Activated T-cell treated with anti-CD3 and anti-CD28 coated beads, Interleukin-2, amount 50 U/mL, for 48 hours (primary cell): Measurements from ENCODE around the gene LMF2.

Experiments
- DNase-seq, 2 experiments: peaks; one replicate each; pipeline ENCODE4 v3.0.0-alpha.2; 2020

Gene LMF2, protein sequence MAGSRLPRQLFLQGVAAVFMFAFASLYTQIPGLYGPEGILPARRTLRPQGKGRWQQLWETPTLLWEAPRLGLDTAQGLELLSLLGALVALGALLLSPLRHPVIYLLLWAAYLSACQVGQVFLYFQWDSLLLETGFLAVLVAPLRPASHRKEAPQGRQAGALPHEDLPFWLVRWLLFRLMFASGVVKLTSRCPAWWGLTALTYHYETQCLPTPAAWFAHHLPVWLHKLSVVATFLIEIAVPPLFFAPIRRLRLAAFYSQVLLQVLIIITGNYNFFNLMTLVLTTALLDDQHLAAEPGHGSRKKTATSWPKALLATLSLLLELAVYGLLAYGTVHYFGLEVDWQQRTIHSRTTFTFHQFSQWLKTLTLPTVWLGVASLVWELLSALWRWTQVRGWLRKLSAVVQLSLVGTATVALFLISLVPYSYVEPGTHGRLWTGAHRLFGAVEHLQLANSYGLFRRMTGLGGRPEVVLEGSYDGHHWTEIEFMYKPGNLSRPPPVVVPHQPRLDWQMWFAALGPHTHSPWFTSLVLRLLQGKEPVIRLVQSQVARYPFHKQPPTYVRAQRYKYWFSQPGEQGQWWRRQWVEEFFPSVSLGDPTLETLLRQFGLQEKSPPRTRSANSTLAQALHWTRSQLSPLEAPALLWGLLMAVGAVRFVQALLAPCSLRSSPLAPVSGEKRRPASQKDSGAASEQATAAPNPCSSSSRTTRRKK

DNA sequence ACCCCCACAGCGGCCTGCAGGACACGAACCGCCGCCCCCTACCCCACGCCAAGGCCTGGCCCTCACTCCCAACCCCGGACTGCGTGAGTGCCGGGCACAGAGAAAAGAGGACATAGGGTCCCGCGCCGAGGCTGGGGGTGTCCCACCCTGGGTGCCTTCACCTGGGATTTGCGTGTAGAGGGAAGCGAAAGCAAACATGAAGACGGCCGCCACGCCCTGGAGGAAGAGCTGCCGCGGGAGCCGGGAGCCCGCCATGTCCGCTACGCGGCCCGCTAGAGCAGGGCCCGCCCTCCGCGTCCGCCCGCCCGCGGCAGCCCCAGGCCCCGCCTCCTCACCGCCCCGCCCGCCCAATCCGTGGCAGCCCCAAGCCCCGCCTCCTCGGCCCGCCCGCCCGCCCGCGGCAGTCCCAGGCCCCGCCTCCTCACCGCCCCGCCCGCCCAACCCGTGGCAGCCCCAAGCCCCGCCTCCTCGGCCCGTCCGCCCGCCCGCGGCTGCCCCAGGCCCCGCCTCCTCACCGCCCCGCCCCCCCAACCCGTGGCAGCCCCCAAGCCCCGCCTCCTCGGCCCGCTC lies at the start of gene LMF2:
Gene LMF2, minus strand, starts transcription at position 282 of the 570 bp plus-strand sequence. Its CDS starts 27 bp downstream, at position 255.
- DNase-seq = peak; percentile 95 to 98

GRCh38 chr22:50556703-50557102 lies 49.2 kb upstream of the LMF2 start:
- no peak for DNase-seq

DNA sequence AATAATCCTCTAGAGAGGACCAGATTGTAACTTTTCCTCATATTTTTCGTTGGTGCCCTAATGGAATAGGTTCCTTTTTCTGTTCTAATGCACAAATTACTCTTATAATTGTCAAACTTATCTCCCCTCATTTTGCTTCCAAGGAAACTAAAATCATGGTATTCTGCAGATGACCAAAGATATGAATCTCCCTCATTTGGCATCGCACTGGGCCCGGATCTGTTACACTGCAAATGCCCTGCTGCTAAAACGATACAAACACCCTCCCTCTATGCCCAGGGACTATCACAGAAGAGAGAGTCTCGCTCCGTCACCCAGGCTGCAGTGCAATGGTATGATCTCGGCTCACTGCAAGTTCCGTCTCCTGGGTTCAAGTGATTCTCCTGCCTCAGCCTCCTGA lies 45.8 kb upstream of the LMF2 start:
- DNase-seq = no peak

DNA sequence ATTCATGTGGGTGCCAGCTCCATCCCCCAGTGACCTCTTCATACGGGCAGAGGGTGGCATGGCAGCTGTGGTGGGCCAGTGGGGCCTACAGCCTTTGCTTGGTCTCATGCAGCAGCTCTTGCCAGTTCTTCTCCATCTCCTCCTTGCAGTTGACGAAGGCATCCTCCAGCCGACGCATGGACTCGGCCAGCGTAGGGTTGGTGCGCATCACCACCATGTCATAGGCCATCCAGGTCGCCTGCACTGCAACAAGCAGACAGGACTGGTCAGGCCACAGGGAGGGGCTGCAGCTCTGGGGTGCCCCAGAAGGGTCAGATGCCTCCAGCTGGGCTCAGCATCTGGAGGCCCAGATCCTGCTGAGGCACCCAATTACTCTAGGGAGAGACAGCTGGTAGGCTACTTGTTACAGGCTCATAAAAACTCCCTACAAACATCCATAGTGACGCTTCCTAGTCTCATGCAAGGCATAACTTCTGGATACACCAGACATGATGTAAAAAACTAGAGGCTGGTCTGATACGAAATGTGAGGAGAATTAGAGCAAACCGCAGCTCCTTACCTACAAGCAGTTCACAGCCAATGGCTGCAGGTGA lies 43.8 kb upstream of the LMF2 start:
- DNase-seq = no peak

GRCh38 chr22:50550395-50550794 lies 42.9 kb upstream of the LMF2 start:
- DNase-seq = no peak

- DNase-seq = no peak
Observed at GRCh38 chr22:50548921-50549790, 41.7 kb upstream of the LMF2 start.

DNA sequence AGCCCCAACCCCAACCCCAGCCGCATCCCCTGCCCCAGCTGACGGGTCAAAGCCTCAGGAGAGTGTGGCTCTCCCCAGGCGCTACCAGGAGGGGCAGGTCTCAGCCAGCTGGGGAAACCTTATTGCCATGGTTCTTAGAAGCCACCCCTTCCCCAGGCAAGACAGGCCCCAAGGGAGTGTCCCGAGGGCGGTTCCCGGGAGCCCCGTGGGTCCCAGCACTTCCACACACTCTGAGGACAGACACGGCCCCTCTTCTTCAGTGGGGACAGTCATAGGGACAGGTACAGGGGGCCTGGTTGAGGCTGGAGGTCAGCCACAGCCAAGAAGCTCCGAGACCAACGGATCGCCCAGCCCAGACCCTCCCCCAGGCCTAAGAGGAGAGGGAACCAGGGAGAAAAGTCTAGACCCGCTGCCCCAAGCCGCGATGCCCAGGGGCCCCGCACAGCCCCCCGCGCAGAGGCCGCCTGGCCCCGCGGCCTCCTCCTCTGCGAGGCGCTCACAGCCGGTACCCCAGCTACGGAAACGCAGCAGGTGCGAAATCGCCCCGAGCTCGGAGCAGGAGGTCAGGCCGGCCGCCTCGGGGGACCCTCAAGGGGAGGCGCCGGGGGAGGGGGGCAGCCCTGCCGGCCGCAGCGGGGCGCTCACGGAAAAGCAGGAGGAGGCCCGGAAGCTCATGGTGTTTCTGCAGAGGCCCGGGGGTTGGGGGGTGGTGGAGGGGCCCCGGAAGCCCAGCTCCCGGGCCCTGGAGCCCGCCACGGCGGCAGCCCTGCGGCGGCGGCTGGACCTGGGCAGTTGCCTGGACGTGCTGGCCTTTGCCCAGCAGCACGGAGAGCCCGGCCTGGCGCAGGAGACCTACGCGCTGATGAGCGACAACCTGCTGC lies 40.8 kb upstream of the LMF2 start:
- peak; percentile 73 to 75 for DNase-seq

GRCh38 chr22:50547263-50547985 lies 39.9 kb upstream of the LMF2 start:
- peak in 1 of 2 experiments; percentile 34 for DNase-seq

GRCh38 chr22:50546326-50547262 lies 39.1 kb upstream of the LMF2 start:
- no peak for DNase-seq

GRCh38 chr22:50545522-50546325 lies 38.2 kb upstream of the LMF2 start, which contains the start of gene KLHDC7B:
Gene KLHDC7B (plus strand): TSS chr22:50545899. CDS start chr22:50546244, 345 bp downstream.
- DNase-seq = peak; percentile 56 to 62

GRCh38 chr22:50544746-50545253 lies 37.3 kb upstream of the LMF2 start:
- peak; percentile 49 for DNase-seq

- peak; percentile 91 to 92 for DNase-seq
Observed at GRCh38 chr22:50544078-50544745, 36.7 kb upstream of the LMF2 start.

GRCh38 chr22:50542416-50542927 lies 35.0 kb upstream of the LMF2 start:
- peak; percentile 51 to 65 for DNase-seq

- peak; percentile 57 to 63 for DNase-seq
Observed at GRCh38 chr22:50541667-50542026, 34.1 kb upstream of the LMF2 start.

GRCh38 chr22:50540381-50540780 lies 32.9 kb upstream of the LMF2 start:
- no peak for DNase-seq

DNA sequence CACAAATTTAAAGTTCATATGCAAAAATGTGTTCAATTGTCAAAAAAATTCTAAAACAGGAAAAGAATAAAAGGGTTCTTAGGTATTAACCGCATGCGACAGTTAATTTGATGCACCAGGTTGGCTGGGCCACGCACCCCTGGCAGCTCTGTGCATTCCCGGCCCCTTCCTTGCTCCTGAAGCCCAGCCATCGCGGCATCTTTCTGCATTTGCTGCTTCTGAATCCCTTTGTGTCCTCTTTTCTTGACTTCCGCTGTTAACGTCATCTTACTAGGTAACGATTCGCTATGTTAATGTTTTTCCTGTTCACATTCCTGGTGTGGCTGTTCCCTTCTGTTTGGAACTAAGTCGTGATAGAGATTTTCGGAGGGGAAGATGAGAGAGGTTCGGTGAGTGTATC lies 30.3 kb upstream of the LMF2 start:
- no peak for DNase-seq

DNA sequence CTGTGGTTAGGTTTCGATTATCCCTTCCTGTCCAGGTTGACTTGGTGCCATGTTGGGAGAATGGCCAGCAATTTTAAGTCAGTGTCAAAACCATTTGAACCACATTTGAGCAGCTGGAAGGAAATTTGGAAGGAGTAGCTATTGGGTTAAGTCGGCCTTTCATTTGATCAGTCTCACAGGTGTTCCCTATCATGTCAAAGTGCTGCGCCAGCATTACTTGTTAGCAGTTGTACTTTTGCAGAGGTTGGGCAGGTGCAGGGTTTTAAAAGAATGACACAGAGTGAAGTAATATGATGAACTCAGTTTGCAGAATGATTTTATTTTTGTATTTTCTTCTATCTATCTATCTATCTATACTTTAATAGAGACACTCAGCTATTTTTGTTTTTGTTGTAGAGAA lies 28.7 kb upstream of the LMF2 start:
- no peak for DNase-seq
